ENCODE measurements around the gene SOX10. TPM values are rescaled to one million over a fixed set of nuclear protein-coding genes. Genes with fewer than 3 reads are reported as not detected.

The SOX10 gene
- polyA plus RNA-seq (2013, experiment 1 of 2), result 9.0 TPM
- polyA plus RNA-seq (2013, experiment 2 of 2), result 8.3 TPM

GRCh38 chr22:37983860-37984791 lies at the start of gene SOX10:
SOX10 (minus strand) TSS chr22:37984555; CDS start chr22:37983784, 771 bp downstream.
- H3K4me1 ChIP-seq (ENCODE audit: control insufficient read depth, insufficient read depth, low read length, poor library complexity, severe bottlenecking), result peaks cover 5% of the 10 kb centered on the region
- 19 to 40% methylated on average over 3 to 15 of the region's 42 CpGs for WGBS, 2 experiments (ENCODE audit: insufficient coverage in 2 of 2)
- H3K4me3 ChIP-seq (ENCODE audit: extremely low read depth, insufficient read depth, low read length, poor library complexity, severe bottlenecking), result peak within 1 kb of the TSS; percentile 16
- H3K36me3 ChIP-seq (ENCODE audit: control insufficient read depth, insufficient read depth, low read length), result no peaks in the 10 kb centered on the region
- no peaks in the 10 kb centered on the region for H3K9me3 ChIP-seq (ENCODE audit: control insufficient read depth, low read length)
- no peak within 1 kb of the TSS for H3K27ac ChIP-seq (ENCODE audit: low read depth, low read length, severe bottlenecking)

- 85 to 91% methylated on average over 16 to 25 of the region's 27 CpGs for WGBS, 2 experiments (ENCODE audit: insufficient coverage in 2 of 2)
- no peaks in the 10 kb centered on the region for H3K9me3 ChIP-seq (ENCODE audit: control insufficient read depth, low read length)
- H3K4me1 ChIP-seq (ENCODE audit: control insufficient read depth, insufficient read depth, low read length, poor library complexity, severe bottlenecking), result peaks cover 30% of the 10 kb centered on the region
- H3K4me3 ChIP-seq (ENCODE audit: extremely low read depth, insufficient read depth, low read length, poor library complexity, severe bottlenecking), result no peak overlapping the region
- no peaks in the 10 kb centered on the region for H3K36me3 ChIP-seq (ENCODE audit: control insufficient read depth, insufficient read depth, low read length)
- H3K27ac ChIP-seq (ENCODE audit: low read depth, low read length, severe bottlenecking), result peak overlapping the region; percentile 93
Observed at GRCh38 chr22:38033522-38034277, 49.3 kb upstream of the SOX10 start.

GRCh38 chr22:38032681-38033521 lies 48.5 kb upstream of the SOX10 start:
- Histone ChIP-seq H3K9me3 (ENCODE audit: control insufficient read depth, low read length) (no peaks in the 10 kb centered on the region), H3K4me1 (ENCODE audit: control insufficient read depth, insufficient read depth, low read length, poor library complexity, severe bottlenecking) (peaks cover 30% of the 10 kb centered on the region), H3K4me3 (ENCODE audit: extremely low read depth, insufficient read depth, low read length, poor library complexity, severe bottlenecking) (no peak overlapping the region), H3K27ac (ENCODE audit: low read depth, low read length, severe bottlenecking) (no peak overlapping the region), H3K36me3 (ENCODE audit: control insufficient read depth, insufficient read depth, low read length) (no peaks in the 10 kb centered on the region)
- 96 to 97% methylated on average over 15 to 17 of the region's 19 CpGs for WGBS, 2 experiments (ENCODE audit: insufficient coverage in 2 of 2)

- no peaks in the 10 kb centered on the region for H3K36me3 ChIP-seq (ENCODE audit: control insufficient read depth, insufficient read depth, low read length)
- 92 to 95% methylated on average over 11 to 12 of the region's 12 CpGs for WGBS, 2 experiments (ENCODE audit: insufficient coverage in 2 of 2)
- no peak overlapping the region for H3K27ac ChIP-seq (ENCODE audit: low read depth, low read length, severe bottlenecking)
- H3K9me3 ChIP-seq (ENCODE audit: control insufficient read depth, low read length), result no peaks in the 10 kb centered on the region
- H3K4me1 ChIP-seq (ENCODE audit: control insufficient read depth, insufficient read depth, low read length, poor library complexity, severe bottlenecking), result peaks cover 32% of the 10 kb centered on the region
- H3K4me3 ChIP-seq (ENCODE audit: extremely low read depth, insufficient read depth, low read length, poor library complexity, severe bottlenecking), result no peak overlapping the region
Observed at GRCh38 chr22:38031491-38031890, 47.1 kb upstream of the SOX10 start.

GRCh38 chr22:38030311-38031133 lies 46.2 kb upstream of the SOX10 start:
- H3K27ac ChIP-seq (ENCODE audit: low read depth, low read length, severe bottlenecking), result peak overlapping the region; percentile 29
- WGBS, 2 experiments (ENCODE audit: insufficient coverage in 2 of 2), result 84 to 85% methylated on average over 13 of the region's 16 CpGs

GRCh38 chr22:38029901-38030300 lies 45.5 kb upstream of the SOX10 start:
- Histone ChIP-seq H3K4me3 (ENCODE audit: extremely low read depth, insufficient read depth, low read length, poor library complexity, severe bottlenecking) (no peak overlapping the region), H3K36me3 (ENCODE audit: control insufficient read depth, insufficient read depth, low read length) (no peaks in the 10 kb centered on the region), H3K4me1 (ENCODE audit: control insufficient read depth, insufficient read depth, low read length, poor library complexity, severe bottlenecking) (peaks cover 26% of the 10 kb centered on the region), H3K27ac (ENCODE audit: low read depth, low read length, severe bottlenecking) (no peak overlapping the region), H3K9me3 (ENCODE audit: control insufficient read depth, low read length) (no peaks in the 10 kb centered on the region)
- 86 to 100% methylated on average over 3 to 5 of the region's 5 CpGs for WGBS, 2 experiments (ENCODE audit: insufficient coverage in 2 of 2)

More at GRCh38 chr22:38030311-38031133, 46.2 kb upstream of the SOX10 start:
- peaks cover 32% of the 10 kb centered on the region for H3K4me1 ChIP-seq (ENCODE audit: control insufficient read depth, insufficient read depth, low read length, poor library complexity, severe bottlenecking)
- no peaks in the 10 kb centered on the region for H3K9me3 ChIP-seq (ENCODE audit: control insufficient read depth, low read length)
- no peaks in the 10 kb centered on the region for H3K36me3 ChIP-seq (ENCODE audit: control insufficient read depth, insufficient read depth, low read length)
- no peak overlapping the region for H3K4me3 ChIP-seq (ENCODE audit: extremely low read depth, insufficient read depth, low read length, poor library complexity, severe bottlenecking)

GRCh38 chr22:38029370-38029769 lies 45.0 kb upstream of the SOX10 start:
- no peak overlapping the region for H3K27ac ChIP-seq (ENCODE audit: low read depth, low read length, severe bottlenecking)
- H3K4me3 ChIP-seq (ENCODE audit: extremely low read depth, insufficient read depth, low read length, poor library complexity, severe bottlenecking), result no peak overlapping the region
- H3K9me3 ChIP-seq (ENCODE audit: control insufficient read depth, low read length), result no peaks in the 10 kb centered on the region
- H3K4me1 ChIP-seq (ENCODE audit: control insufficient read depth, insufficient read depth, low read length, poor library complexity, severe bottlenecking), result peaks cover 24% of the 10 kb centered on the region
- H3K36me3 ChIP-seq (ENCODE audit: control insufficient read depth, insufficient read depth, low read length), result no peaks in the 10 kb centered on the region

GRCh38 chr22:38028344-38029130 lies 44.2 kb upstream of the SOX10 start:
- Histone ChIP-seq H3K27ac (ENCODE audit: low read depth, low read length, severe bottlenecking) (no peak overlapping the region), H3K9me3 (ENCODE audit: control insufficient read depth, low read length) (no peaks in the 10 kb centered on the region), H3K4me3 (ENCODE audit: extremely low read depth, insufficient read depth, low read length, poor library complexity, severe bottlenecking) (no peak overlapping the region), H3K36me3 (ENCODE audit: control insufficient read depth, insufficient read depth, low read length) (no peaks in the 10 kb centered on the region), H3K4me1 (ENCODE audit: control insufficient read depth, insufficient read depth, low read length, poor library complexity, severe bottlenecking) (peaks cover 16% of the 10 kb centered on the region)
- WGBS, 2 experiments (ENCODE audit: insufficient coverage in 2 of 2), result 87 to 95% methylated on average over 10 to 15 of the region's 15 CpGs

- H3K9me3 ChIP-seq (ENCODE audit: control insufficient read depth, low read length), result no peaks in the 10 kb centered on the region
- 95 to 97% methylated on average over 7 of the region's 9 CpGs for WGBS, 2 experiments (ENCODE audit: insufficient coverage in 2 of 2)
Observed at GRCh38 chr22:38027487-38027886, 43.1 kb upstream of the SOX10 start.

More at GRCh38 chr22:38027487-38027886, 43.1 kb upstream of the SOX10 start:
- Histone ChIP-seq H3K4me3 (ENCODE audit: extremely low read depth, insufficient read depth, low read length, poor library complexity, severe bottlenecking) (no peak overlapping the region), H3K27ac (ENCODE audit: low read depth, low read length, severe bottlenecking) (no peak overlapping the region), H3K36me3 (ENCODE audit: control insufficient read depth, insufficient read depth, low read length) (no peaks in the 10 kb centered on the region), H3K4me1 (ENCODE audit: control insufficient read depth, insufficient read depth, low read length, poor library complexity, severe bottlenecking) (peaks cover 15% of the 10 kb centered on the region)

All from mesodermal cell (in vitro differentiated cells).